Upper lobe of left lung (tissue), 4 donors: ENCODE data around the gene CEBPA.

Experiments used
- CTCF ChIP-seq, 6 experiments: fragments of 450-650 bp in 4 of 6; fragments of 200-600 bp in 2 of 6; sonication (generic) in 2 of 6; IDR thresholded peaks; one replicate each; pipeline ENCODE4 v1.5.1; 2016 to 2019; ENCODE audit warnings: antibody characterized with exemption in 6 of 6
- EP300 ChIP-seq, 4 donors: sonication (generic); formaldehyde crosslinking; IDR thresholded peaks; one replicate each; pipeline ENCODE4 v1.5.1; 2017; ENCODE audit warnings: antibody characterized with exemption in 4 of 4, control low read depth in 2 of 4
- POLR2A ChIP-seq, 4 donors: fragments of 450-650 bp; IDR thresholded peaks; one replicate each; pipeline ENCODE4 v1.5.1; 2016 to 2017; ENCODE audit warnings: antibody characterized with exemption in 4 of 4, mild to moderate bottlenecking in 2 of 4
- POLR2AphosphoS5 ChIP-seq, 2 donors: sonication (generic); formaldehyde crosslinking; IDR thresholded peaks; one replicate each; pipeline ENCODE4 v1.5.1; 2017; ENCODE audit warnings: antibody characterized with exemption in 2 of 2

GRCh38 chr19:33347300-33347699 is 45.0 kb upstream of the CEBPA start:
- no peak for TF ChIP-seq CTCF (IDR thresholded peaks at IDR 0.05)
- no peak for TF ChIP-seq POLR2AphosphoS5 (IDR thresholded peaks at IDR 0.05)
- no peak for TF ChIP-seq EP300 (IDR thresholded peaks at IDR 0.05)
- no peak for TF ChIP-seq POLR2A (IDR thresholded peaks at IDR 0.05)
